HL-60 (cell line): ENCODE results near the gene CADM4.

ENCODE experiments used
- DNase-seq, 2 experiments: peaks; one replicate each; pipeline ENCODE4 v3.0.0-alpha.2; 2010 to 2020; ENCODE audit warnings: low read depth in 1 of 2, low spot score in 1 of 2
- H3K27ac ChIP-seq: fragments of 250-450 bp; sonication (Bioruptor Pico); replicated peaks from 2 replicates; pipeline ENCODE4 v1.5.1; 2020; ENCODE audit warnings: mild to moderate bottlenecking, moderate library complexity
- H3K27me3 ChIP-seq: fragments of 250-450 bp; sonication (Bioruptor Pico); 2 replicates; pipeline ENCODE4 v1.5.1; 2021; ENCODE audit warnings: mild to moderate bottlenecking, moderate library complexity; ENCODE audit not compliant: insufficient read depth, poor library complexity, severe bottlenecking
- H3K4me3 ChIP-seq: replicated peaks from 2 replicates; pipeline ENCODE4 v1.5.1; 2011; ENCODE audit warnings: mild to moderate bottlenecking, control low read depth, low read length; ENCODE audit not compliant: insufficient read depth
- CTCF ChIP-seq: IDR thresholded peaks from one replicate; pipeline ENCODE4 v1.5.1; 2011; ENCODE audit warnings: low read length, control low read depth, inconsistent platforms; ENCODE audit not compliant: insufficient read depth
- GABPA ChIP-seq: IDR thresholded peaks from 2 replicates; pipeline ENCODE4 v1.6.1; 2012; ENCODE audit warnings: low read depth
- POLR2AphosphoS5 ChIP-seq: IDR thresholded peaks from 2 replicates; pipeline ENCODE4 v1.6.1; 2012; ENCODE audit warnings: low read depth
- SPI1 ChIP-seq: IDR thresholded peaks from 2 replicates; pipeline ENCODE4 v1.6.1; 2012; ENCODE audit warnings: low read depth, mild to moderate bottlenecking, borderline replicate concordance
- TF ChIP-seq, protein P1 (sequence below): IDR thresholded peaks from 2 replicates; pipeline ENCODE4 v1.6.1; 2012; ENCODE audit warnings: low read depth; ENCODE audit not compliant: insufficient replicate concordance

Gene CADM4

GRCh38 chr19:43674596-43674995, 34.9 kb upstream of the CADM4 start:
- Histone ChIP-seq H3K27ac (peak overlapping the region; percentile 88), H3K4me3 (no peak overlapping the region), H3K27me3 (no peaks in the 10 kb centered on the region)
- TF ChIP-seq, protein P1, sequence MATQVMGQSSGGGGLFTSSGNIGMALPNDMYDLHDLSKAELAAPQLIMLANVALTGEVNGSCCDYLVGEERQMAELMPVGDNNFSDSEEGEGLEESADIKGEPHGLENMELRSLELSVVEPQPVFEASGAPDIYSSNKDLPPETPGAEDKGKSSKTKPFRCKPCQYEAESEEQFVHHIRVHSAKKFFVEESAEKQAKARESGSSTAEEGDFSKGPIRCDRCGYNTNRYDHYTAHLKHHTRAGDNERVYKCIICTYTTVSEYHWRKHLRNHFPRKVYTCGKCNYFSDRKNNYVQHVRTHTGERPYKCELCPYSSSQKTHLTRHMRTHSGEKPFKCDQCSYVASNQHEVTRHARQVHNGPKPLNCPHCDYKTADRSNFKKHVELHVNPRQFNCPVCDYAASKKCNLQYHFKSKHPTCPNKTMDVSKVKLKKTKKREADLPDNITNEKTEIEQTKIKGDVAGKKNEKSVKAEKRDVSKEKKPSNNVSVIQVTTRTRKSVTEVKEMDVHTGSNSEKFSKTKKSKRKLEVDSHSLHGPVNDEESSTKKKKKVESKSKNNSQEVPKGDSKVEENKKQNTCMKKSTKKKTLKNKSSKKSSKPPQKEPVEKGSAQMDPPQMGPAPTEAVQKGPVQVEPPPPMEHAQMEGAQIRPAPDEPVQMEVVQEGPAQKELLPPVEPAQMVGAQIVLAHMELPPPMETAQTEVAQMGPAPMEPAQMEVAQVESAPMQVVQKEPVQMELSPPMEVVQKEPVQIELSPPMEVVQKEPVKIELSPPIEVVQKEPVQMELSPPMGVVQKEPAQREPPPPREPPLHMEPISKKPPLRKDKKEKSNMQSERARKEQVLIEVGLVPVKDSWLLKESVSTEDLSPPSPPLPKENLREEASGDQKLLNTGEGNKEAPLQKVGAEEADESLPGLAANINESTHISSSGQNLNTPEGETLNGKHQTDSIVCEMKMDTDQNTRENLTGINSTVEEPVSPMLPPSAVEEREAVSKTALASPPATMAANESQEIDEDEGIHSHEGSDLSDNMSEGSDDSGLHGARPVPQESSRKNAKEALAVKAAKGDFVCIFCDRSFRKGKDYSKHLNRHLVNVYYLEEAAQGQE, result no peak
- no peak for TF ChIP-seq POLR2AphosphoS5
- TF ChIP-seq CTCF, result no peak
- peak; percentile 69; the same call in 1 of the 2 replicates for TF ChIP-seq SPI1
- TF ChIP-seq GABPA, result peak; percentile 15; the same call in 1 of the 2 replicates
- DNase-seq, result peak in 1 of 2 experiments; percentile 57

DNA sequence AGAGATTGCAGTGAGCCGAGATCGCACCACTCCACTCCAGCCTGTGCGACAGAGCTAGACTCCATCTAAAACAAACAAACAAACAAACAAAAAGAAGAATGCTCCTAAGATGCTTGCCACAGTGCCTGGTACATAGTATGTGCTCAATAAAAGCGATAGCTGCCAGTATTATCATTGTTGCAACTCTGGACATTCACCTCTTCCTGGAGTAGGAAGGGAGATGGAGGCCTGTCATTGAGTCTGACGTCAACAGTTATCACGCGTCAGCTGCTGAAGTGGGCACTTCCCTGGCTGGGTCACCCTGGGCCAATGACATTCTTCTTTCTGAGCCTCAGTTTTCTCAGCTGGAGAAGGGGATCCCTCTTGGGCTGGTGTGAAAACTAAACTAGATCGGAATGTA, 34.5 kb upstream of the CADM4 start:
- H3K4me3 ChIP-seq, result no peak overlapping the region
- no peaks in the 10 kb centered on the region for H3K27me3 ChIP-seq
- no peak; the same call in 1 of the 2 replicates for TF ChIP-seq POLR2AphosphoS5
- peak in 1 of 2 experiments; percentile 51 for DNase-seq
- peak overlapping the region; percentile 88 for H3K27ac ChIP-seq

DNA sequence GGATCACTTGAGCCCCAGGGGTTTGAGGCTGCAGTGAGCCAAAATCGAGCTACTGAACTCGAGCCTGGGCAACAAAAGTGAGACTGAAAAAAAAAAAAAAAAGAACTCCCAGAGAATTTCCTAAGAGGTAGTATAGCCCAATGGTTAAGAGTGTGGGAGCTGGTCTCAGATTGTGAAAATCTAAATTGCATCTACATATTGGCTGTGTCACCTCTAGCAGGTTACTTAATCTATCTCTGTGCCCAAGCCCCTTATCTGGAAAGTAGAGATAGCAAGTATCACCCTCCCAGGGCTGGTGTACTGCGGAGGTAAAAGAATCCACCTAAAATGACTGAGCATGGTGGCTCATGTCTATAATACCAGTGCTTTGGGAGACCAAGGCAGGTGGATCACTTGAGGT, 34.0 kb upstream of the CADM4 start:
- DNase-seq, result peak in 1 of 2 experiments; percentile 48
- Histone ChIP-seq H3K4me3 (no peak overlapping the region), H3K27ac (peak overlapping the region; percentile 88), H3K27me3 (no peaks in the 10 kb centered on the region)
- TF ChIP-seq SPI1 (no peak), POLR2AphosphoS5 (no peak), GABPA (no peak), CTCF (no peak)
- TF ChIP-seq, protein P1, result no peak

GRCh38 chr19:43672061-43672679, 32.5 kb upstream of the CADM4 start:
- TF ChIP-seq GABPA (no peak), POLR2AphosphoS5 (no peak), CTCF (no peak), SPI1 (no peak)
- TF ChIP-seq, protein P1, result no peak
- no peaks in the 10 kb centered on the region for H3K27me3 ChIP-seq
- H3K27ac ChIP-seq, result no peak overlapping the region
- H3K4me3 ChIP-seq, result no peak overlapping the region
- no peak for DNase-seq
